ENCODE measurements around the gene ADAM33.

Gene ADAM33

GRCh38 chr20:3659492-3660261, 22.1 kb downstream of the ADAM33 start:
- DNase-seq (ENCODE audit: low read depth): no peak
- H3K4me3 ChIP-seq (ENCODE audit: low read depth, low read length): no peak overlapping the region
- TF ChIP-seq CTCF (conservative IDR thresholded peaks at IDR 0.05; ENCODE audit: low read depth, low read length): peak; percentile 20

- peak; percentile 32 for DNase-seq (ENCODE audit: low read depth)
- no peak for TF ChIP-seq CTCF (conservative IDR thresholded peaks at IDR 0.05; ENCODE audit: low read depth, low read length)
- no peak overlapping the region for H3K4me3 ChIP-seq (ENCODE audit: low read depth, low read length)
Measured at GRCh38 chr20:3658716-3659491, 22.9 kb downstream of the ADAM33 start.

- no peak for DNase-seq (ENCODE audit: low read depth)
- H3K4me3 ChIP-seq (ENCODE audit: low read depth, low read length): no peak overlapping the region
- no peak for TF ChIP-seq CTCF (conservative IDR thresholded peaks at IDR 0.05; ENCODE audit: low read depth, low read length)
Measured at GRCh38 chr20:3658019-3658715, 23.6 kb downstream of the ADAM33 start.

- H3K4me3 ChIP-seq (ENCODE audit: low read depth, low read length): no peak overlapping the region
- no peak for DNase-seq (ENCODE audit: low read depth)
- no peak for TF ChIP-seq CTCF (conservative IDR thresholded peaks at IDR 0.05; ENCODE audit: low read depth, low read length)
Measured at GRCh38 chr20:3655131-3655405, 26.7 kb downstream of the ADAM33 start.

GRCh38 chr20:3654326-3655130, 27.3 kb downstream of the ADAM33 start:
- TF ChIP-seq CTCF (conservative IDR thresholded peaks at IDR 0.05; ENCODE audit: low read depth, low read length): no peak
- DNase-seq (ENCODE audit: low read depth): no peak
- H3K4me3 ChIP-seq (ENCODE audit: low read depth, low read length): no peak overlapping the region

- DNase-seq (ENCODE audit: low read depth): no peak
- H3K4me3 ChIP-seq (ENCODE audit: low read depth, low read length): no peak overlapping the region
- no peak for TF ChIP-seq CTCF (conservative IDR thresholded peaks at IDR 0.05; ENCODE audit: low read depth, low read length)
Measured at GRCh38 chr20:3653921-3654320, 27.9 kb downstream of the ADAM33 start.

All from choroid plexus epithelial cell (primary cell).